Stomach (tissue), 4 donors: ENCODE measurements around the gene GLCE.

Source experiments
- CTCF ChIP-seq, 7 experiments: fragments of 450-650 bp in 4 of 7; fragments of 200-600 bp in 3 of 7; sonication (generic) in 3 of 7; IDR thresholded peaks; one replicate each; pipeline ENCODE4 v1.5.1; 2016 to 2019; ENCODE audit warnings: antibody characterized with exemption in 7 of 7, control low read depth in 2 of 7, mild to moderate bottlenecking in 1 of 7
- EP300 ChIP-seq: sonication (generic); formaldehyde crosslinking; IDR thresholded peaks from one replicate; pipeline ENCODE4 v1.6.1; 2017; ENCODE audit warnings: antibody characterized with exemption
- POLR2A ChIP-seq, 4 donors: fragments of 450-650 bp; IDR thresholded peaks; one replicate each; pipeline ENCODE4 v1.6.1; 2016; ENCODE audit warnings: antibody characterized with exemption in 4 of 4, control low read depth in 2 of 4, mild to moderate bottlenecking in 1 of 4, moderate library complexity in 1 of 4

- TF ChIP-seq POLR2A (IDR thresholded peaks at IDR 0.05): no peak
- TF ChIP-seq CTCF (IDR thresholded peaks at IDR 0.05): no peak
- TF ChIP-seq EP300: no peak
These were observed 74.2 kb downstream of the GLCE start for GRCh38 chr15:69234676-69235075.
